ENCODE measurements around the gene SMCO2.

- no peak for TF ChIP-seq CTCF (tag by site-specific recombination; IDR thresholded peaks at IDR 0.05)
- no peak for TF ChIP-seq ZNF701 (tag by site-specific recombination; IDR thresholded peaks at IDR 0.05)
- TF ChIP-seq ZNF580 (tag by site-specific recombination; IDR thresholded peaks at IDR 0.05), result no peak
Measured at GRCh38 chr12:27550653-27550975, 104.1 kb downstream of the SMCO2 start.

Data from HEK293 (cell line).